Karpas-422 (cell line): ENCODE measurements around the gene GABRA5. TPM values are rescaled to one million over a fixed set of nuclear protein-coding genes. Genes with fewer than 3 reads are reported as not detected.

ENCODE experiments used
- DNase-seq: peaks from one replicate; pipeline ENCODE4 v3.0.0-alpha.2; 2015
- H2AFZ ChIP-seq: fragments of 200-600 bp; sonication (generic); 2 replicates; pipeline ENCODE4 v1.6.1; 2014; ENCODE audit warnings: antibody characterized with exemption, low read length, mixed read lengths
- H3K27ac ChIP-seq: fragments of 200-600 bp; sonication (generic); 2 replicates; pipeline ENCODE4 v1.5.1; 2014; ENCODE audit warnings: mild to moderate bottlenecking, low read length, moderate library complexity
- H3K27me3 ChIP-seq: fragments of 200-600 bp; sonication (generic); 2 replicates; pipeline ENCODE4 v1.6.1; 2014; ENCODE audit warnings: low read length, mixed read lengths
- H3K36me3 ChIP-seq: fragments of 200-600 bp; sonication (generic); 2 replicates; pipeline ENCODE4 v1.6.1; 2014; ENCODE audit warnings: low read length, mixed read lengths; ENCODE audit not compliant: insufficient read depth
- H3K4me1 ChIP-seq: fragments of 200-600 bp; sonication (generic); 2 replicates; pipeline ENCODE4 v1.6.1; 2014; ENCODE audit warnings: mild to moderate bottlenecking, low read length, mixed read lengths
- H3K4me2 ChIP-seq: fragments of 200-600 bp; sonication (generic); 2 replicates; pipeline ENCODE4 v1.6.1; 2014; ENCODE audit warnings: low read length, low read depth, mild to moderate bottlenecking; ENCODE audit not compliant: poor library complexity, severe bottlenecking
- H3K4me3 ChIP-seq: fragments of 200-600 bp; sonication (generic); 2 replicates; pipeline ENCODE4 v1.5.1; 2014; ENCODE audit warnings: mild to moderate bottlenecking, antibody characterized with exemption, low read length, mixed read lengths
- H3K79me2 ChIP-seq: fragments of 200-600 bp; sonication (generic); 2 replicates; pipeline ENCODE4 v1.6.1; 2014; ENCODE audit warnings: mild to moderate bottlenecking, low read length, mixed read lengths
- H3K9ac ChIP-seq: fragments of 200-600 bp; sonication (generic); 2 replicates; pipeline ENCODE4 v1.6.0; 2014; ENCODE audit warnings: low read length
- H3K9me2 ChIP-seq: fragments of 200-600 bp; sonication (generic), shearing (Covaris generic); replicated peaks from 2 replicates; pipeline ENCODE4 v1.6.0; 2014; ENCODE audit warnings: mild to moderate bottlenecking, low read length, moderate library complexity; ENCODE audit not compliant: insufficient read depth
- H3K9me3 ChIP-seq: fragments of 300-700, 200-600 bp; sonication (generic); 2 replicates; pipeline ENCODE4 v1.6.1; 2014; ENCODE audit warnings: low read length, mixed read lengths
- H4K20me1 ChIP-seq: fragments of 200-600 bp; sonication (generic); 2 replicates; pipeline ENCODE4 v1.6.1; 2014; ENCODE audit warnings: mild to moderate bottlenecking, antibody characterized with exemption, low read length, low read depth; ENCODE audit not compliant: insufficient read depth
- total RNA-seq: library from RNA; depleted of rRNA; stranded (reverse); fragments of >200 nt; shearing (Covaris generic); gene quantifications from 2 replicates; pipeline ENCODE4 v1.2.3, GENCODE V29; 2014; ENCODE audit warnings: low replicate concordance

The GABRA5 gene
- total RNA-seq, 1 experiment from 2014 or later, result not detected

GRCh38 chr15:26939398-26939797, 72.5 kb downstream of the GABRA5 start:
- Histone ChIP-seq H3K9me3 (peaks cover 32% of the 10 kb centered on the region), H3K27me3 (no peaks in the 10 kb centered on the region), H3K9me2 (no peaks in the 10 kb centered on the region), H3K27ac (no peak overlapping the region), H4K20me1 (no peaks in the 10 kb centered on the region), H3K36me3 (no peaks in the 10 kb centered on the region), H3K4me1 (no peaks in the 10 kb centered on the region), H3K79me2 (no peaks in the 10 kb centered on the region), H3K9ac (no peak overlapping the region), H2AFZ (no peak overlapping the region), H3K4me3 (no peak overlapping the region), H3K4me2 (no peak overlapping the region)
- DNase-seq, result no peak

GRCh38 chr15:26941489-26941888, 74.6 kb downstream of the GABRA5 start:
- DNase-seq, result no peak
- Histone ChIP-seq H3K79me2 (no peaks in the 10 kb centered on the region), H3K36me3 (no peaks in the 10 kb centered on the region), H3K9me3 (peaks cover 31% of the 10 kb centered on the region), H4K20me1 (no peaks in the 10 kb centered on the region), H3K27me3 (no peaks in the 10 kb centered on the region), H3K9ac (no peak overlapping the region), H2AFZ (no peak overlapping the region), H3K9me2 (no peaks in the 10 kb centered on the region), H3K4me1 (no peaks in the 10 kb centered on the region), H3K4me3 (no peak overlapping the region), H3K27ac (no peak overlapping the region), H3K4me2 (no peak overlapping the region)

- peaks cover 25% of the 10 kb centered on the region for H3K9me3 ChIP-seq
- H3K9ac ChIP-seq, result no peak overlapping the region
- no peaks in the 10 kb centered on the region for H3K9me2 ChIP-seq
- no peak overlapping the region for H3K4me3 ChIP-seq
- no peak overlapping the region for H3K4me2 ChIP-seq
- H3K4me1 ChIP-seq, result no peaks in the 10 kb centered on the region
- H4K20me1 ChIP-seq, result no peaks in the 10 kb centered on the region
- no peak overlapping the region for H3K27ac ChIP-seq
- DNase-seq, result no peak
- no peaks in the 10 kb centered on the region for H3K27me3 ChIP-seq
- no peaks in the 10 kb centered on the region for H3K79me2 ChIP-seq
- no peak overlapping the region for H2AFZ ChIP-seq
- H3K36me3 ChIP-seq, result no peaks in the 10 kb centered on the region
Measured at GRCh38 chr15:26943866-26944265, 77.0 kb downstream of the GABRA5 start.

GRCh38 chr15:26945046-26945445, 78.2 kb downstream of the GABRA5 start:
- Histone ChIP-seq H3K4me1 (no peaks in the 10 kb centered on the region), H3K36me3 (no peaks in the 10 kb centered on the region), H3K9me3 (peaks cover 21% of the 10 kb centered on the region), H3K27ac (no peak overlapping the region), H3K4me3 (no peak overlapping the region), H3K27me3 (no peaks in the 10 kb centered on the region), H3K4me2 (no peak overlapping the region), H4K20me1 (no peaks in the 10 kb centered on the region), H3K9me2 (no peaks in the 10 kb centered on the region), H3K79me2 (no peaks in the 10 kb centered on the region), H3K9ac (no peak overlapping the region), H2AFZ (no peak overlapping the region)
- DNase-seq, result no peak

- Histone ChIP-seq H3K27me3 (no peaks in the 10 kb centered on the region), H3K4me1 (no peaks in the 10 kb centered on the region), H2AFZ (no peak overlapping the region), H4K20me1 (no peaks in the 10 kb centered on the region), H3K9me3 (peaks cover 30% of the 10 kb centered on the region), H3K79me2 (no peaks in the 10 kb centered on the region), H3K36me3 (no peaks in the 10 kb centered on the region), H3K9ac (no peak overlapping the region), H3K9me2 (no peaks in the 10 kb centered on the region), H3K4me2 (no peak overlapping the region), H3K4me3 (no peak overlapping the region), H3K27ac (no peak overlapping the region)
- DNase-seq, result no peak
Measured at GRCh38 chr15:26950001-26950400, 83.1 kb downstream of the GABRA5 start.

GRCh38 chr15:26954403-26954802, 87.5 kb downstream of the GABRA5 start:
- Histone ChIP-seq H3K27ac (no peak overlapping the region), H3K4me1 (no peaks in the 10 kb centered on the region), H3K4me2 (no peak overlapping the region), H3K9ac (no peak overlapping the region), H4K20me1 (no peaks in the 10 kb centered on the region), H3K36me3 (no peaks in the 10 kb centered on the region), H2AFZ (no peak overlapping the region), H3K9me2 (no peaks in the 10 kb centered on the region), H3K79me2 (no peaks in the 10 kb centered on the region), H3K4me3 (no peak overlapping the region), H3K27me3 (no peaks in the 10 kb centered on the region), H3K9me3 (peaks cover 40% of the 10 kb centered on the region)
- no peak for DNase-seq

GRCh38 chr15:26967719-26968269, 100.9 kb downstream of the GABRA5 start:
- Histone ChIP-seq H4K20me1 (no peaks in the 10 kb centered on the region), H2AFZ (no peak overlapping the region), H3K79me2 (no peaks in the 10 kb centered on the region), H3K27ac (no peak overlapping the region), H3K9ac (no peak overlapping the region), H3K9me2 (no peaks in the 10 kb centered on the region), H3K9me3 (peaks cover 31% of the 10 kb centered on the region), H3K27me3 (no peaks in the 10 kb centered on the region), H3K36me3 (no peaks in the 10 kb centered on the region), H3K4me2 (no peak overlapping the region), H3K4me3 (no peak overlapping the region), H3K4me1 (no peaks in the 10 kb centered on the region)
- DNase-seq, result no peak

GRCh38 chr15:26968806-26969205, 101.9 kb downstream of the GABRA5 start:
- Histone ChIP-seq H4K20me1 (no peaks in the 10 kb centered on the region), H3K9me3 (peaks cover 34% of the 10 kb centered on the region), H3K4me2 (no peak overlapping the region)

More at GRCh38 chr15:26968806-26969205, 101.9 kb downstream of the GABRA5 start:
- no peak overlapping the region for H3K9ac ChIP-seq
- H3K27me3 ChIP-seq, result no peaks in the 10 kb centered on the region
- no peaks in the 10 kb centered on the region for H3K79me2 ChIP-seq
- no peak overlapping the region for H3K4me3 ChIP-seq
- H3K4me1 ChIP-seq, result no peaks in the 10 kb centered on the region
- no peak overlapping the region for H3K27ac ChIP-seq
- H3K9me2 ChIP-seq, result no peaks in the 10 kb centered on the region
- no peaks in the 10 kb centered on the region for H3K36me3 ChIP-seq
- no peak overlapping the region for H2AFZ ChIP-seq
- no peak for DNase-seq
